GM12878 (cell line): Measurements from ENCODE around the gene GNAQ. TPM values are rescaled to one million over a fixed set of nuclear protein-coding genes. Genes with fewer than 3 reads are reported as not detected.
A peak's percentile ranks its signal among the peaks of the same experiment; 100 is the strongest.

ENCODE experiments used
- ATAC-seq: fragments of 200-7000 bp; cut with Tn5 transposase; 3 replicates; pipeline ENCODE4 v1.9.1; 2020; ENCODE audit warnings: mild to moderate bottlenecking, moderate library complexity
- BruUV-seq: library from RNA; stranded (reverse); fragments of 400-500 nt; replicated peaks from 2 replicates; lab custom pipeline; 2021; lab: Mats Ljungman, UMichigan
- CTCF ChIA-PET: fragments of 300-600 bp; sonication (Branson Sonifier 250); formaldehyde crosslinking; extraction: SDS; loops from one replicate; lab custom pipeline; 2021; ENCODE audit warnings: inconsistent platforms; lab: Yijun Ruan, JAX
- POLR2A ChIA-PET: fragments of 350-600 bp; formaldehyde crosslinking; extraction: SDS; loops from one replicate; lab custom pipeline; 2021; ENCODE audit warnings: inconsistent platforms; lab: Charles Lee
- RAD21 ChIA-PET: fragments of 300-600 bp; sonication (Branson Sonifier 250); formaldehyde crosslinking; loops from one replicate; lab custom pipeline; 2023; ENCODE audit warnings: antibody characterized with exemption; ENCODE audit not compliant: unreplicated experiment; lab: Charles Lee
- SMC1A ChIA-PET: fragments of 300-600 bp; sonication (Branson Sonifier 250); formaldehyde crosslinking; loops from one replicate; lab custom pipeline; 2023; ENCODE audit not compliant: unreplicated experiment, uncharacterized antibody; lab: Charles Lee
- DNase-seq: peaks from one replicate; pipeline ENCODE4 v3.0.0-alpha.2; 2011; ENCODE audit warnings: low read depth, low spot score
- FAIRE-seq: peaks from 3 replicates; lab custom pipeline; 2011; peaks lifted over from hg19 to GRCh38; lab: Jason Lieb, UNC
- H2AFZ ChIP-seq: 2 replicates; pipeline ENCODE4 v1.6.0; 2011; ENCODE audit warnings: low read depth, low read length, control low read depth; ENCODE audit not compliant: control insufficient read depth
- H3K27ac ChIP-seq: 2 replicates; pipeline ENCODE4 v1.5.1; 2011; ENCODE audit warnings: control low read depth; ENCODE audit not compliant: control insufficient read depth, insufficient read depth
- H3K27me3 ChIP-seq, 2 experiments: replicated peaks in 1 of 2; 2 replicates each; pipeline versions ENCODE4 v1.6.0 to v1.6.1; 2011; ENCODE audit warnings: low read length in 1 of 2; ENCODE audit not compliant: control insufficient read depth in 2 of 2, insufficient read depth in 2 of 2
- H3K36me3 ChIP-seq, 2 experiments: 2 replicates each; pipeline ENCODE4 v1.5.1; 2011; ENCODE audit warnings: low read length in 1 of 2; ENCODE audit not compliant: control insufficient read depth in 2 of 2, insufficient read depth in 2 of 2
- H3K4me1 ChIP-seq: 2 replicates; pipeline ENCODE4 v1.6.1; 2011; ENCODE audit warnings: mild to moderate bottlenecking, low read length, moderate library complexity, mixed read lengths; ENCODE audit not compliant: control insufficient read depth, insufficient read depth
- H3K4me2 ChIP-seq: 2 replicates; pipeline ENCODE4 v1.6.0; 2011; ENCODE audit warnings: control low read depth; ENCODE audit not compliant: control insufficient read depth, insufficient read depth
- H3K4me3 ChIP-seq: fragments of 200-600 bp; sonication (generic); 2 replicates; pipeline ENCODE4 v1.5.1; 2016
- H3K79me2 ChIP-seq: 2 replicates; pipeline ENCODE4 v1.6.0; 2011; ENCODE audit warnings: low read length; ENCODE audit not compliant: control insufficient read depth, insufficient read depth
- H3K9ac ChIP-seq: 2 replicates; pipeline ENCODE4 v1.8.0; 2011; ENCODE audit warnings: low read length, control low read depth, mixed read lengths; ENCODE audit not compliant: control insufficient read depth, insufficient read depth
- H3K9me3 ChIP-seq: replicated peaks from 3 replicates; pipeline ENCODE4 v1.5.1; 2011; ENCODE audit warnings: mild to moderate bottlenecking, low read length; ENCODE audit not compliant: control insufficient read depth, insufficient read depth
- H4K20me1 ChIP-seq: 2 replicates; pipeline ENCODE4 v1.6.0; 2011; ENCODE audit not compliant: control insufficient read depth, insufficient read depth
- BHLHE40 ChIP-seq, 2 experiments: fragments of 450-650 bp in 1 of 2; IDR thresholded peaks; 2 replicates each; pipeline ENCODE4 v1.6.1; 2011 to 2017; ENCODE audit warnings: low read depth in 2 of 2, borderline replicate concordance in 1 of 2, improper control_type of control experiment in 1 of 2, low read length in 1 of 2, mild to moderate bottlenecking in 1 of 2
- CHD4 ChIP-seq: fragments of 200-600 bp; sonication (generic); IDR thresholded peaks from 2 replicates; pipeline ENCODE4 v1.6.1; 2016; ENCODE audit warnings: mild to moderate bottlenecking
- ELK1 ChIP-seq: IDR thresholded peaks from 2 replicates; pipeline ENCODE4 v1.6.1; 2012; ENCODE audit warnings: low read depth, low read length, improper control_type of control experiment
- HDAC2 ChIP-seq: fragments of 200-600 bp; sonication (generic); IDR thresholded peaks from 2 replicates; pipeline ENCODE4 v1.6.1; 2017
- IRF5 ChIP-seq: fragments of 450-650 bp; IDR thresholded peaks from 2 replicates; pipeline ENCODE4 v1.6.1; 2017; ENCODE audit warnings: borderline replicate concordance
- PKNOX1 ChIP-seq: fragments of 450-650 bp; IDR thresholded peaks from 2 replicates; pipeline ENCODE4 v1.6.1; 2016; ENCODE audit warnings: mild to moderate bottlenecking
- SREBF2 ChIP-seq: IDR thresholded peaks from 2 replicates; pipeline ENCODE4 v1.6.1; 2012; ENCODE audit warnings: mild to moderate bottlenecking, low read length
- TCF12 ChIP-seq: IDR thresholded peaks from 2 replicates; pipeline ENCODE4 v1.6.1; 2011; ENCODE audit warnings: low read depth, mild to moderate bottlenecking, low read length
- USF1 ChIP-seq: IDR thresholded peaks from 2 replicates; pipeline ENCODE4 v1.6.1; 2011; ENCODE audit warnings: borderline replicate concordance, low read depth, mild to moderate bottlenecking, moderate library complexity, mixed read lengths, low read length; ENCODE audit not compliant: insufficient read depth; ENCODE audit errors: extremely low read length
- WGBS: methylation state at CpG from one replicate; pipeline ENCODE4 v1.1.6; 2016; ENCODE audit warnings: low lambda C conversion rate; ENCODE audit not compliant: insufficient replicate concordance, insufficient coverage; ENCODE audit errors: missing lambda C conversion rate; 5-methylcytosine and 5-hydroxymethylcytosine counted together
- in situ Hi-C: fragments of 300-500 bp; cut with MboI; formaldehyde crosslinking; loops from 9 replicates; pipeline ENCODE4 v1.14.3; 2018; ENCODE audit warnings: mixed read lengths
- intact Hi-C: fragments of 100-400 bp; cut with micrococcal nuclease; formaldehyde crosslinking; loops from one replicate; pipeline ENCODE4 v1.14.2; 2022; ENCODE audit not compliant: unreplicated experiment
- polyA plus RNA-seq, 11 experiments: library from polyadenylated mRNA; depleted of rRNA in 4 of 11; unstranded in 6 of 11; stranded (reverse) in 5 of 11; fragments of >200 nt; fragmentation: Nextera tagmentation in 4 of 11; fragmentation: Illumina TruSeq in 1 of 11; extraction: Ambion mirVana in 4 of 11; extraction: Trizol in 1 of 11; gene quantifications; 1 replicate in 1 of 11; 2 replicates in 10 of 11; pipeline versions ENCODE4 v1.2.1 to v1.2.3, GENCODE V29; 2011 to 2016; ENCODE audit warnings: inconsistent platforms in 2 of 11, missing spikeins in 2 of 11, low read depth in 1 of 11
- total RNA-seq, 4 experiments: library from RNA; depleted of rRNA in 3 of 4; stranded (reverse); fragments of >200 nt in 3 of 4; fragmentation: Illumina TruSeq in 1 of 4; extraction: Trizol in 1 of 4; gene quantifications; 2 replicates each; pipeline versions ENCODE4 v1.2.1 to v1.2.3, GENCODE V29; 2013 to 2021
- TF ChIP-seq, protein P1 (sequence below): fragments of 450-650 bp; IDR thresholded peaks from 2 replicates; pipeline ENCODE4 v1.6.1; 2017; ENCODE audit warnings: mild to moderate bottlenecking, moderate library complexity

The GNAQ gene
- total and polyA plus RNA-seq, 10 of the 15 experiments (the other 5 are each of a cell fraction or from before 2014, with no cell fraction given), result 0.15 to 47.2 (median 0.49) TPM

DNA sequence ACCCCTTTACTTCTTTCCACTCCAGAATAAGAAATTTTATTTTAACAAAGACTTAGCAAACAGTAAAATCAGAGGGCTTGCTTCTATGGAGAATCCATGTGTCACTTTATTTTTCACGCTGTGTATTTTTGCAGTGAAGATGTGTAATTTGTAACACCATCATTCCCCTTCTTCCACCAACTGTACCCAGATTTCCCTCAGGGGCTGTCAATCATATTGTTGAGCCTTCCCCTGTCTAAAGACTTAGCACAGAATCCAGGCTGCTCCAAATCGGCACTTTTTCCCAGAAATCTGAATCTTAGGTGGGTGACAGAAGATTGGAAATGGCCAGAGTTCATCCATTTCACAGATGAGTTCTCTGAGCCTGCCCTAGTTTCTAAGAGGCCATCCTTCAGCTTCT lies 115.9 kb downstream of the GNAQ start:
- no TSS peak for BruUV-seq
- ChIA-PET RAD21 (interaction anchor here (0.9 to 6.9 kb wide), 5 partner anchors 11 to 147 kb away, joined by 3 to 69 read pairs (median 4); no protein-coding TSS in a partner anchor), POLR2A (interaction anchor here (0.6 to 1.9 kb wide), 7 partner anchors 12 to 30 kb away, joined by 3 to 9 read pairs (median 4); no protein-coding TSS in a partner anchor), CTCF (interaction anchor here (0.8 to 2.3 kb wide), 7 partner anchors 16 to 120 kb away, joined by 3 to 11 read pairs (median 4); no protein-coding TSS in a partner anchor), SMC1A (interaction anchor here (0.9 to 4.4 kb wide), 12 partner anchors 11 to 98 kb away, joined by 3 to 56 read pairs (median 6); no protein-coding TSS in a partner anchor)
- Histone ChIP-seq H3K36me3 (no peaks in the 10 kb centered on the region), H3K4me1 (peaks cover 7% of the 10 kb centered on the region), H3K79me2 (no peaks in the 10 kb centered on the region), H3K4me3 (no peak overlapping the region), H2AFZ (no peak overlapping the region; the same call in 1 of the 2 replicates), H3K9ac (no peak overlapping the region; the same call in 1 of the 2 replicates), H3K27me3 (no peaks in the 10 kb centered on the region), H4K20me1 (no peaks in the 10 kb centered on the region), H3K27ac (no peak overlapping the region), H3K9me3 (no peaks in the 10 kb centered on the region), H3K4me2 (no peak overlapping the region)
- ATAC-seq (peak; percentile 7), FAIRE-seq (no peak), DNase-seq (no peak)
- intact Hi-C loops (no loop called here), in situ Hi-C loops (no loop called here)
- 38% methylated on average over 2 of the region's 2 CpGs for WGBS
- TF ChIP-seq CHD4 (no peak), ELK1 (no peak), TCF12 (no peak), PKNOX1 (peak; percentile 94), SREBF2 (no peak), HDAC2 (no peak), IRF5 (no peak), BHLHE40 (IDR thresholded peaks at IDR 0.05; ENCODE audit: borderline replicate concordance in 1 of 2, low read depth in 2 of 2, low read length in 1 of 2) (no peak), USF1 (no peak)
- TF ChIP-seq, protein P1, sequence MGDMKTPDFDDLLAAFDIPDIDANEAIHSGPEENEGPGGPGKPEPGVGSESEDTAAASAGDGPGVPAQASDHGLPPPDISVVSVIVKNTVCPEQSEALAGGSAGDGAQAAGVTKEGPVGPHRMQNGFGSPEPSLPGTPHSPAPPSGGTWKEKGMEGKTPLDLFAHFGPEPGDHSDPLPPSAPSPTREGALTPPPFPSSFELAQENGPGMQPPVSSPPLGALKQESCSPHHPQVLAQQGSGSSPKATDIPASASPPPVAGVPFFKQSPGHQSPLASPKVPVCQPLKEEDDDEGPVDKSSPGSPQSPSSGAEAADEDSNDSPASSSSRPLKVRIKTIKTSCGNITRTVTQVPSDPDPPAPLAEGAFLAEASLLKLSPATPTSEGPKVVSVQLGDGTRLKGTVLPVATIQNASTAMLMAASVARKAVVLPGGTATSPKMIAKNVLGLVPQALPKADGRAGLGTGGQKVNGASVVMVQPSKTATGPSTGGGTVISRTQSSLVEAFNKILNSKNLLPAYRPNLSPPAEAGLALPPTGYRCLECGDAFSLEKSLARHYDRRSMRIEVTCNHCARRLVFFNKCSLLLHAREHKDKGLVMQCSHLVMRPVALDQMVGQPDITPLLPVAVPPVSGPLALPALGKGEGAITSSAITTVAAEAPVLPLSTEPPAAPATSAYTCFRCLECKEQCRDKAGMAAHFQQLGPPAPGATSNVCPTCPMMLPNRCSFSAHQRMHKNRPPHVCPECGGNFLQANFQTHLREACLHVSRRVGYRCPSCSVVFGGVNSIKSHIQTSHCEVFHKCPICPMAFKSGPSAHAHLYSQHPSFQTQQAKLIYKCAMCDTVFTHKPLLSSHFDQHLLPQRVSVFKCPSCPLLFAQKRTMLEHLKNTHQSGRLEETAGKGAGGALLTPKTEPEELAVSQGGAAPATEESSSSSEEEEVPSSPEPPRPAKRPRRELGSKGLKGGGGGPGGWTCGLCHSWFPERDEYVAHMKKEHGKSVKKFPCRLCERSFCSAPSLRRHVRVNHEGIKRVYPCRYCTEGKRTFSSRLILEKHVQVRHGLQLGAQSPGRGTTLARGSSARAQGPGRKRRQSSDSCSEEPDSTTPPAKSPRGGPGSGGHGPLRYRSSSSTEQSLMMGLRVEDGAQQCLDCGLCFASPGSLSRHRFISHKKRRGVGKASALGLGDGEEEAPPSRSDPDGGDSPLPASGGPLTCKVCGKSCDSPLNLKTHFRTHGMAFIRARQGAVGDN, result no peak
